Neural cell (in vitro differentiated cells): ENCODE measurements around the gene PAQR9. TPM values are rescaled to one million over a fixed set of nuclear protein-coding genes. Genes with fewer than 3 reads are reported as not detected.

ENCODE experiments used
- H2AFZ ChIP-seq: fragments of 200-600, 300-800 bp; sonication (generic), shearing (Covaris generic); 2 replicates; pipeline ENCODE4 v1.6.0; 2014; ENCODE audit warnings: low read depth, mild to moderate bottlenecking, antibody characterized with exemption, low read length, moderate library complexity
- H3F3A ChIP-seq: fragments of 200-600 bp; shearing (Covaris generic); 2 replicates; pipeline ENCODE4 v1.6.1; 2016; ENCODE audit warnings: mild to moderate bottlenecking, moderate library complexity, mixed read lengths, antibody characterized with exemption, low read length; ENCODE audit not compliant: insufficient read depth, poor library complexity, severe bottlenecking
- H3K27ac ChIP-seq: fragments of 200-600, 300-800 bp; sonication (generic), shearing (Covaris generic); 2 replicates; pipeline ENCODE4 v1.5.1; 2014; ENCODE audit warnings: mild to moderate bottlenecking, low read length, moderate library complexity
- H3K27me3 ChIP-seq: fragments of 300-800, 200-600 bp; sonication (generic), shearing (Covaris generic); 2 replicates; pipeline ENCODE4 v1.6.0; 2014; ENCODE audit warnings: mild to moderate bottlenecking, low read depth, low read length, moderate library complexity; ENCODE audit not compliant: insufficient read depth
- H3K36me3 ChIP-seq: fragments of 300-800, 200-600 bp; sonication (generic), shearing (Covaris generic); 2 replicates; pipeline ENCODE4 v1.5.1; 2014; ENCODE audit warnings: mild to moderate bottlenecking, antibody characterized with exemption, low read length, moderate library complexity; ENCODE audit not compliant: insufficient read depth
- H3K4me2 ChIP-seq: fragments of 300-800, 200-600 bp; sonication (generic), shearing (Covaris generic); 2 replicates; pipeline ENCODE4 v1.6.0; 2014; ENCODE audit warnings: mild to moderate bottlenecking, low read length
- H3K4me3 ChIP-seq: fragments of 300-800, 200-600 bp; sonication (generic), shearing (Covaris generic); 2 replicates; pipeline ENCODE4 v1.5.1; 2014; ENCODE audit warnings: mild to moderate bottlenecking, low read length, moderate library complexity
- H3K79me2 ChIP-seq: fragments of 200-600 bp; shearing (Covaris generic); replicated peaks from 2 replicates; pipeline ENCODE4 v1.6.0; 2014; ENCODE audit warnings: mild to moderate bottlenecking, low read length, moderate library complexity; ENCODE audit not compliant: insufficient read depth
- H3K9ac ChIP-seq: fragments of 300-800, 200-600 bp; sonication (generic), shearing (Covaris generic); 2 replicates; pipeline ENCODE4 v1.6.1; 2016; ENCODE audit warnings: mild to moderate bottlenecking, low read length, mixed read lengths
- H3K9me2 ChIP-seq: fragments of 200-600 bp; shearing (Covaris generic); 2 replicates; pipeline ENCODE4 v1.6.1; 2016; ENCODE audit warnings: mild to moderate bottlenecking, low read length, mixed read lengths; ENCODE audit not compliant: insufficient read depth
- H3K9me3 ChIP-seq: fragments of 200-600, 300-800 bp; sonication (generic), shearing (Covaris generic); 2 replicates; pipeline ENCODE4 v1.6.1; 2016; ENCODE audit warnings: mild to moderate bottlenecking, mixed run types, low read length, moderate library complexity, mixed read lengths
- H4K20me1 ChIP-seq: fragments of 200-600 bp; shearing (Covaris generic); 2 replicates; pipeline ENCODE4 v1.6.1; 2016; ENCODE audit warnings: mild to moderate bottlenecking, mixed run types; ENCODE audit not compliant: insufficient read depth
- CTCF ChIP-seq: fragments of 450-650 bp; IDR thresholded peaks from 2 replicates; pipeline ENCODE4 v1.5.1; 2014; ENCODE audit warnings: antibody characterized with exemption, mild to moderate bottlenecking, moderate library complexity; ENCODE audit not compliant: poor library complexity, severe bottlenecking
- EP300 ChIP-seq: fragments of 450-650 bp; conservative IDR thresholded peaks from 2 replicates; pipeline ENCODE4 v1.6.1; 2014; ENCODE audit warnings: antibody characterized with exemption, mild to moderate bottlenecking, moderate library complexity; ENCODE audit not compliant: poor library complexity, severe bottlenecking
- EZH2 ChIP-seq: fragments of 200-600, 300-800 bp; shearing (Covaris generic), sonication (generic); IDR thresholded peaks from 2 replicates; pipeline ENCODE4 v1.6.1; 2014; ENCODE audit warnings: antibody characterized with exemption, low read length, borderline replicate concordance, mild to moderate bottlenecking; ENCODE audit not compliant: insufficient read depth, poor library complexity, severe bottlenecking
- MXI1 ChIP-seq: fragments of 450-650 bp; conservative IDR thresholded peaks from 2 replicates; pipeline ENCODE4 v1.6.1; 2014; ENCODE audit warnings: antibody characterized with exemption, mild to moderate bottlenecking; ENCODE audit not compliant: poor library complexity, severe bottlenecking
- POLR2AphosphoS5 ChIP-seq: IDR thresholded peaks from 2 replicates; pipeline ENCODE4 v1.6.1; 2012
- REST ChIP-seq: IDR thresholded peaks from 2 replicates; pipeline ENCODE4 v1.6.1; 2012; ENCODE audit warnings: borderline replicate concordance
- SMC3 ChIP-seq: fragments of 450-650 bp; conservative IDR thresholded peaks from 2 replicates; pipeline ENCODE4 v1.6.1; 2014; ENCODE audit warnings: antibody characterized with exemption, mild to moderate bottlenecking, moderate library complexity; ENCODE audit not compliant: poor library complexity
- TAF1 ChIP-seq: IDR thresholded peaks from 2 replicates; pipeline ENCODE4 v1.6.1; 2012; ENCODE audit warnings: low read depth
- polyA plus RNA-seq: library from polyadenylated mRNA; depleted of rRNA; stranded (reverse); fragments of >200 nt; gene quantifications from 2 replicates; pipeline ENCODE4 v1.2.3, GENCODE V29; 2014

Gene PAQR9
- polyA plus RNA-seq, 1 donor from 2014 or later: 0.24 TPM

- Histone ChIP-seq H3K79me2 (no peaks in the 10 kb centered on the region), H4K20me1 (no peaks in the 10 kb centered on the region), H3K9me2 (no peaks in the 10 kb centered on the region), H3K27ac (no peak overlapping the region), H3K36me3 (no peaks in the 10 kb centered on the region), H2AFZ (no peak overlapping the region), H3K9ac (no peak overlapping the region), H3K4me3 (no peak overlapping the region), H3K4me2 (no peak overlapping the region), H3F3A (no peaks in the 10 kb centered on the region), H3K9me3 (no peaks in the 10 kb centered on the region), H3K27me3 (no peaks in the 10 kb centered on the region)
- TF ChIP-seq MXI1 (no peak), REST (no peak), EZH2 (no peak), SMC3 (no peak), POLR2AphosphoS5 (no peak), CTCF (no peak)
These were observed 21.9 kb downstream of the PAQR9 start for GRCh38 chr3:142941373-142942123.

GRCh38 chr3:142940472-142940871, 23.0 kb downstream of the PAQR9 start:
- TF ChIP-seq SMC3 (no peak), EZH2 (no peak), EP300 (no peak)
- H3K9ac ChIP-seq: no peak overlapping the region
- no peak overlapping the region for H3K4me3 ChIP-seq
- no peaks in the 10 kb centered on the region for H3K27me3 ChIP-seq
- no peaks in the 10 kb centered on the region for H4K20me1 ChIP-seq
- H3F3A ChIP-seq: no peaks in the 10 kb centered on the region
- no peaks in the 10 kb centered on the region for H3K9me2 ChIP-seq
- H3K36me3 ChIP-seq: no peaks in the 10 kb centered on the region
- H3K27ac ChIP-seq: no peak overlapping the region
- H3K4me2 ChIP-seq: no peak overlapping the region
- no peaks in the 10 kb centered on the region for H3K79me2 ChIP-seq
- H2AFZ ChIP-seq: no peak overlapping the region
- H3K9me3 ChIP-seq: no peaks in the 10 kb centered on the region

- H2AFZ ChIP-seq: no peak overlapping the region
- H3K9ac ChIP-seq: no peak overlapping the region
- no peaks in the 10 kb centered on the region for H3K9me3 ChIP-seq
- TF ChIP-seq REST (no peak), SMC3 (no peak), EP300 (no peak), EZH2 (no peak), MXI1 (no peak), TAF1 (no peak)
- H3K4me2 ChIP-seq: no peak overlapping the region
- no peaks in the 10 kb centered on the region for H3K9me2 ChIP-seq
- H3K27me3 ChIP-seq: no peaks in the 10 kb centered on the region
- H3K27ac ChIP-seq: no peak overlapping the region
- no peaks in the 10 kb centered on the region for H4K20me1 ChIP-seq
- no peaks in the 10 kb centered on the region for H3F3A ChIP-seq
- H3K4me3 ChIP-seq: no peak overlapping the region
- H3K36me3 ChIP-seq: no peaks in the 10 kb centered on the region
- no peaks in the 10 kb centered on the region for H3K79me2 ChIP-seq
These were observed 23.5 kb downstream of the PAQR9 start for GRCh38 chr3:142940000-142940399.
